ENCODE measurements around the gene SFXN3.

The SFXN3 gene

DNA sequence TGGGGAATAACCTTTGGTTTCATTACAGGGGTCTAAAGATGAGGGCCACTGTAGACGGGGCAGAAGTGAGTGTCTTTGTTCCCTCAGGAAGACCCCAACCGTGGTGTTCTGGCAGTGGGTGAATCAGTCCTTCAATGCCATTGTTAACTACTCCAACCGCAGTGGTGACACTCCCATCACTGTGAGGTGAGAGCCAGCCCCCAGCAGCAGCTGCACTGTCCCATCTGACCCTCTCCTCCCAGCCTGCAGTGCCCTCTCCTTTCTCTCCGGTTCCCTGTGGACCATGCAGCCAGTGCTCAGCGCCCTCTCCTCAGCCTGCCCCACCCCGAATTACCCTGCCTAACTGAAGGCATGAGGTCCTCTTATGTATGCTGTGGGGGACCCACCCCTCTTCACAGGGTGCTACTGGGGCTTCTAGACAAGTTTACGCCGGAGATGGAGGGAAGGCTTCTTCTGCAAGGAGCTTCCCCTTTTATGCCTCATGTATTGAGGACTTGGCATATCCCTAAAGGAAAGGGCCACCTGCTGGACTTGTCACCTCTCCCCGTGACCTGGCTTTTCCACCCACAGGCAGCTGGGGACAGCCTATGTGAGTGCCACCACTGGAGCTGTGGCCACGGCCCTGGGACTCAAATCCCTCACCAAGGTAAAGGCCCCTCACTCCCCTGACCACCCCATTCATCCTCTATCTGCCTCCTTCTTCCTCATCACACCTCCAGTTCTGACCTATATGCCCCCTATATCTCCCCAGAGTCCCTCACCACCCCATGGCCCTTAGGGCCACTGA, 5.1 kb downstream of the SFXN3 start:
- no peak for DNase-seq (ENCODE audit: low read depth in 2 of 2)

- DNase-seq (ENCODE audit: low read depth in 2 of 2) = no peak
These were observed 5.7 kb downstream of the SFXN3 start for GRCh38 chr10:101036726-101037125.

DNA sequence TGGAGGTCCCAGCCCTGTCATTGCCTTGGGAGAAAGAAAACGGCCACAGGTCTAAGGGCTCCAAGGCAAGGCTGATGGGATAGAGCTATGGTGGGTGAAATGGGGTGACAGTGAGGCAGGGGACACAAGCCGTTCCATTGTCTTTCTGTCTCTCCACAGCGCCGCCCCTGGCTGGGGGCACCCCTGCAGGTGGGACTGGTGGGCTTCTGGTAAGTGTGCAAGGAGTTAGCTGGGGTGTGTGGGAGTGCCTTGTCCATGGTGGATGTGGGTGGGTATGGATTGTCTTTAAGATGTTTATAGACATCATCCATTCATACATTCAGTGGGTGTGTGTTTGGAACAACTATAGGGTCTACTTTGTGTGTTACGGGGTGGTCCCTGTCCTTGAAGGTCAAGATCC, 7.5 kb downstream of the SFXN3 start:
- DNase-seq (ENCODE audit: low read depth in 2 of 2) = no peak

GRCh38 chr10:101040061-101040460, 9.0 kb downstream of the SFXN3 start:
- no peak for DNase-seq (ENCODE audit: low read depth in 2 of 2)

DNA sequence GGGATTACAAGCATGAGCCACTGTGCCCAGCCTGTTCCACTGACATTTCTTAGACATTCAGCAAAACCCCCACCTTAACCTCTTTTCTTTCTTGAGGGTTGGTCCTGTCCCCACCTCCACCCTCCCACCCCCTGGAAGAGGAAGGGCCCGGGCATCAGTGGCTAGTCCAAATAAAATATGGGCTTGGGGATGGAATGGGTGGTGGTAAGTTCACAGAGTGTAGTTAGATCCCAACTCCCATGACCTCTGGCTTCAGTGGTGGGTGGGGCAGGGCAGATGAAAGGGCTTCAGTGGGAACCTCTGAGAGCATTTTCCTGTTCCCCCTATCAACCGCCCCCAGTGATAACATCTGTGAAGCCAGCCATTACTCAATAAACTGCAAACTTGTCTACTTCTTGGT, 9.8 kb downstream of the SFXN3 start:
- no peak for DNase-seq (ENCODE audit: low read depth in 2 of 2)

- peak; percentile 51 to 55 for DNase-seq (ENCODE audit: low read depth in 2 of 2)
These were observed 10.3 kb downstream of the SFXN3 start for GRCh38 chr10:101041252-101041761.

DNA sequence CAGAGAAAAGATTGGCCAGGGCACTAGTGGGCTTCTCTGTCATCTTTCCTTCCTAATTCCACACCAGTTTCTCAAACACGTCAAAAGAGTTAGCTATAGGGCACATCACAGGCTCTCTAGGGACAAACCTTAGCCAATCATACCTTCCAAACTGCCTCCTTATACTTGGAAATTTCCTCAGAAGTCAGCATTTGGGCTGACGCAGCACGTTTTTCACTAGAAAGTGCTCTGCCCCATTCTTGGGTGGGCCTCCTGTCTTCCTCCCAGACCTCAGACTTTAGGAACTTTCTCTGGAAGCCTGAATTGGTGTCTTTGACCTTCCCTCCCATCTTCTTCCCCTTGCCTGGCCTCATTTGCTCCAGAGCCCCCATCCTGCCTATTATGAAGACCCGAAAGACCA, 11.1 kb downstream of the SFXN3 start:
- DNase-seq (ENCODE audit: low read depth in 2 of 2) = no peak

GRCh38 chr10:101042667-101043362, 11.8 kb downstream of the SFXN3 start:
- DNase-seq (ENCODE audit: low read depth in 2 of 2) = peak; percentile 66 to 73

- no peak for DNase-seq (ENCODE audit: low read depth in 2 of 2)
These were observed 12.3 kb downstream of the SFXN3 start for GRCh38 chr10:101043363-101043707.

DNA sequence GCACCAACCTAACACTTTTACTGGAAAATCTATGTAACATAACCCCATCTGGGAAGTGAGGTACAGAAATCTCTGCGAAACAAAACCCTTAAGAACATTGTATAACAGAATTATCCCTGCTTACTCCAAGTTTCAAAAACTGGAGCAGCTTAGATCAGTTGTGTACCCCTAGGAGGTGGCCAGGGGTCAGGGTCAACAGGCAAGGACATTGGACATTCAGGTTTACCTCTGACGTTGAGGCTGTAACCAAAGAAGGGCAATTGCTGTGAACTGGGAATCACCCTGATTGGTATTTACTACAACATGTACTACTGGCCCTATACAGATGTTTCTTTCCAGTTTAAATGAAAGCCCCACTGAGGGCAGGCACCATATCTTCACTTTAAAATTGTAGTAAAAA, 13.1 kb downstream of the SFXN3 start:
- DNase-seq (ENCODE audit: low read depth in 2 of 2) = no peak

DNA sequence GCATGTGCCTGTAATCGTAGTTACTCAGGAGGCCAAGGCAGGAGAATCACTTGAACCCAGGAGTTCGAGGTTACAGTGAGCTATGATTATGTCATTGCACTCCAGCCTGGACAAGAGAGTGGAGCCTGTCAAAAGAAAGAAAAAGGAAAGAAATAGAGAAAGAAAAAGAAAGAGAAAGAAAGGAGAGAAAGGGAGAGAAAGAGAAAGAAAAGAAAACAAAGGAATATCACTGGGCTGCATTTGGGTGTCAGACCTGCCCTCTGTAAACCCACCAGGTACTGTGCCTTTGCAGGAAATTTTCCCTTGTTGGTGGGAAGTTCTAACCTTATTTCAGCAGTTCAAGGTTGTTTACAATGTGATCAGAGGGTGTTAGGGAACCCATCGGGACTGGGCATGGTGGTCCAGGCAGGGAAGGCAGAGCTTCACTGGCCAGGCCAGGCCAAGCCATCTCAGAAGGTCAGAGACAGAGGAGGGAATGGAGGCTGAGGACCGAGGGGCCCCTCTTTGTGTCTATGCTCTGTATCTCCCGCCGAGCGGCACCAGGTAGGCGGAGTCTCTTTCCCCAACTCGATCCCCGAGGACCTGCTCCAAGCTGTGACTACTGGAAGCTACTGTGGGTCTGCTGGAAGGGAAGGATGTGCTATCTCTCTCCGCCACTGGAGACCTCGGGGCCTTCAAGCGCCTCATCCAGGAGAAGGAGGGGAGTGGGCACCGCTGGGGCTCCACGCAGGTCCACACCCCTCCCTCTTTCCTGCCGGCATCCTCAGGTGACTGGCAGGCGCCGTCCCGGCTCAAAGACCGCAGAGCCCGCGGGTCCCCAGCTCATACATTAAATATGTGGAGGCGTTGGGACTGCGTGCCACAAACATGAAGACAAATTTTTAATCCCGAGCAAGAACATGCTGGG, 15.6 kb downstream of the SFXN3 start:
- DNase-seq (ENCODE audit: low read depth in 2 of 2) = no peak

DNA sequence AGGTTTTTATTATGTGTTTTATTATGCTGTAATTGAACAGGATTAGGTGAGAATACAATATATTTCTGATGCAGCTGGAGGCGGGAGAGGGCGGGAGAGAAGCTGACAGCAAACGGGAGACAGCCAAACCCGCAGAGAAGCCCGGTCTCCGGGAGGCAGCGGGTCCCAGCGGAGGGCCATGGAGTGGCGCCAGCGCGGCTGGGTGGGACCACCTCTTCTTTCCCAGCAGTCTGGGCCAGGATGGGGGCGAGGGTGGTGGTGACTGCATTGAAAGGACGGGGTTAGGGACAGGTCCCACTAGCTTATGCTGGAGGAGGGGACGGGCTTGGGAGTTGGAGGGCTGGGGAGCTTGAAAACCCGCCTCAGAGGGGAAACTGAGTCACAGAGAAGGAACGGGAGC, 16.2 kb downstream of the SFXN3 start:
- DNase-seq (ENCODE audit: low read depth in 2 of 2) = no peak

- no peak for DNase-seq (ENCODE audit: low read depth in 2 of 2)
These were observed 17.2 kb downstream of the SFXN3 start for GRCh38 chr10:101047961-101048892.

GRCh38 chr10:101050208-101051069, 19.4 kb downstream of the SFXN3 start:
- peak in 1 of 2 donors; percentile 62 for DNase-seq (ENCODE audit: low read depth in 2 of 2)

GRCh38 chr10:101052285-101052684, 21.3 kb downstream of the SFXN3 start:
- DNase-seq (ENCODE audit: low read depth in 2 of 2) = no peak

DNA sequence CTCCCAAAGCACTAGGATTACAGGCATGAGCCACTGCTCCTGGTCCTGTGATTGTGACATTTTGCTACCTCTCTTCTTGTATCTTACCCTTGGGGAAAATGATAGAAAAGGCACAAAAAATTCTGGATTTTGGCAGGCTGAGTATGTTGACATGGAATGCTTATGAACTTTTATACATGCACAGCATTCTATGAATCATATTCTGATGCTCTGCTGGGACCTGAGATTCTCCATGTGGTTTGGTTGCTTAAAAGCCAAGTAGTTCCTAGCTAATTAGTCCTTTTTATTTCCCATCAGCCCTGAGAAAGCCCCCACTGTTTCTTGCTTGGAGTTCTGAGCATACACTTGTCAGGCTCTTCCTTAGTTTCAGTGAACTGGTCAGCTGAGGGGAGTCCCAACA, 22.5 kb downstream of the SFXN3 start:
- DNase-seq (ENCODE audit: low read depth in 2 of 2) = no peak

- DNase-seq (ENCODE audit: low read depth in 2 of 2) = no peak
These were observed 23.3 kb downstream of the SFXN3 start for GRCh38 chr10:101054351-101054750.

DNA sequence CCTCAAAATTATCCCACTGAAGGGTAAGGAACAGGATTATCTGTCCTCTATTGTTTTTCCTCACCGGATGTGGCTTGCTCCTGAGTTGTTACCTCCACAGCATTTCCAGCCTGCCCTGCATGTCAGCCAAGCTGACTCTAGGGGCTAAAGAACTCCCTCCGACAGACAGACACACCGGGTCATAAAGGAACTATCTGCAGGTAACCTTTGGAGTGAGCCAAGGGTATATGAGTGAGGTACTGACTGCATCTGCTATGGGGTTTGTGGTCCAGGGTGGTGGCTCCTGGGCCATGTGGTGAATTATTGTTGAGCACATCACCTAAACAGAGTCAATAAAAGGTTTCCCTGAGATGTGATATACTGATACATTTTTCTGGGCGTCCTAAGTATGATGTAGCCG, 23.8 kb downstream of the SFXN3 start:
- no peak for DNase-seq (ENCODE audit: low read depth in 2 of 2)

- DNase-seq (ENCODE audit: low read depth in 2 of 2) = no peak
These were observed 24.4 kb downstream of the SFXN3 start for GRCh38 chr10:101055411-101055810.

All from stimulated activated CD8-positive, alpha-beta memory T cell treated with anti-CD3 and anti-CD28 coated beads, Interleukin-2, amount 100 ng/mL, for 1 hour (primary cell).